ENCODE results near the gene SGSH. TPM values are rescaled to one million over a fixed set of nuclear protein-coding genes. Genes with fewer than 3 reads are reported as not detected.
"Not testable (repeated sequence)": the region's sequence is repeated elsewhere in the genome, so short reads cannot be mapped to it uniquely, and the experiment has no call there.

The SGSH gene
- total RNA-seq, 2 experiments from 2014 or later = 14.3 to 38.4 TPM

- ChIA-PET CTCF (ENCODE audit: unreplicated experiment) (no interaction called here), POLR2A (no interaction called here)
- peaks cover 66% of the 10 kb centered on the region for H3K4me1 ChIP-seq (ENCODE audit: insufficient read depth, low read length, poor library complexity, severe bottlenecking)
- H3K79me2 ChIP-seq (ENCODE audit: insufficient read depth, low read depth, low read length) = no peaks in the 10 kb centered on the region
- DNase-seq (ENCODE audit: low spot score) = peak; percentile 23
- peak overlapping the region; percentile 60 for H3K27ac ChIP-seq (ENCODE audit: low read depth, low read length, poor library complexity, severe bottlenecking)
- H3K9me3 ChIP-seq (ENCODE audit: low read length) = no peaks in the 10 kb centered on the region
- TF ChIP-seq EZH2phosphoT487 (IDR thresholded peaks at IDR 0.05; ENCODE audit: borderline replicate concordance, low read depth, low read length) (no peak), CTCF (conservative IDR thresholded peaks at IDR 0.05; ENCODE audit: low read length) (no peak)
- H3K36me3 ChIP-seq (ENCODE audit: insufficient read depth, low read length) = no peaks in the 10 kb centered on the region
- H3K4me3 ChIP-seq (ENCODE audit: low read depth, low read length, poor library complexity, severe bottlenecking) = peak overlapping the region; percentile 75
- intact Hi-C loops (cut with micrococcal nuclease; ENCODE audit: unreplicated experiment) = loop anchor here (5.0 kb wide), 1 partner anchor 462 kb away; the partner anchor contains the start of gene CBX8
- H4K20me1 ChIP-seq (ENCODE audit: insufficient read depth, low read length) = no peaks in the 10 kb centered on the region
- no peaks in the 10 kb centered on the region for H3K9me2 ChIP-seq (ENCODE audit: insufficient read depth, low read length)
- peak overlapping the region; percentile 82 for H3K4me2 ChIP-seq (ENCODE audit: low read length)
- peak overlapping the region; percentile 71; the same call in 1 of the 2 replicates for H2AFZ ChIP-seq (ENCODE audit: low read length)
- no TSS peak for BruUV-seq (replicated peaks)
Observed at GRCh38 chr17:80259457-80260068, 39.4 kb upstream of the SGSH start.

DNA sequence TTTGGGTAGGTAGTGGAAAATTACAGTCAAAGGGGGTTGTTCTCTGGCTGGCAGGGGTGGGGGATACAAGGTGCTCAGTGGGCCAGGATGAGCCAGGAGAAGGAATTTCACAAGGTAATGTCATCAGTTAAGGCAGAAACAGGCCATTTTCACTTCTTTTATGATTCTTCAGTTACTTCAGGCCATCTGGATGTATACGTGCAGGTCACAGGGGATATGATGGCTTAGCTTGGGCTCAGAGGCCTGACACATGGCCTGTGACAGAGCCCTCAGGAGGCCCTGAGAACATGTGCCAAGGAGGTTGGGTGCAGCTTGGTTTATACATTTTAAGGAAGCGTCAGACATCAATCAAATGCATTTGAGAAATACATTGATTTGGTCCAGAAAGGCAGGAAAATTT is 38.2 kb upstream of the SGSH start:
- BruUV-seq (replicated peaks); H4K20me1 ChIP-seq (ENCODE audit: insufficient read depth, low read length); intact Hi-C loops (cut with micrococcal nuclease; ENCODE audit: unreplicated experiment); H3K4me3 ChIP-seq (ENCODE audit: low read depth, low read length, poor library complexity, severe bottlenecking); POLR2A ChIA-PET; H3K27ac ChIP-seq (ENCODE audit: low read depth, low read length, poor library complexity, severe bottlenecking); H3K4me2 ChIP-seq (ENCODE audit: low read length); H3K9me3 ChIP-seq (ENCODE audit: low read length); CTCF ChIA-PET (ENCODE audit: unreplicated experiment); H3K36me3 ChIP-seq (ENCODE audit: insufficient read depth, low read length); H3K79me2 ChIP-seq (ENCODE audit: insufficient read depth, low read depth, low read length); H3K9me2 ChIP-seq (ENCODE audit: insufficient read depth, low read length): not testable (repeated sequence)
- Histone ChIP-seq H3K4me1 (ENCODE audit: insufficient read depth, low read length, poor library complexity, severe bottlenecking) (peaks cover 58% of the 10 kb centered on the region), H2AFZ (ENCODE audit: low read length) (peak overlapping the region; percentile 3; the same call in 1 of the 2 replicates)
- DNase-seq (ENCODE audit: low spot score) = peak; percentile 34

DNA sequence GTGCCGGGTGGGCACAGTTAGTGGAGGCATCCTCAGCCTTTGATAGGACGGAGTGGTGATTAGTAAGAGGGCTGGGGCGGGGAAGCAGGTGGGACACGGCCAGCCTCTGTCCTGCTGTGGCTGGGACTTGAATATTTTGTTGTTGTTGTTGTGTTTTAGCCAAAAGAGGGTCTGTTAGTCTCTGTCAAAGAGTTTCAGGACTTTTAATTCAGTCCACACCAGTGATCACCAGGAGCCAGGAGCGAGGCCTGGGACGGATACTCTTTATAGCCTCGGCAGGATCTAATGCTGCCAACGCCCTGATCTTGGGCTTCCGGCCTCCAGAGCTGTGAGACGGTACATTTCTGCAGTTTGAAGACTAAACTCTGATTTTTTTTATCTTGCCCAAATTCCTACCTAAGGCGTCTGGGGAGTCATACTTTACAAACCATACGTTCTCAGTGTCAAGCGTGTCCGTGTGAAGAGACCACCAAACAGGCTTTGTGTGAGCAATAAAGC is 37.6 kb upstream of the SGSH start:
- Histone ChIP-seq H3K36me3 (ENCODE audit: insufficient read depth, low read length) (no peaks in the 10 kb centered on the region), H3K27ac (ENCODE audit: low read depth, low read length, poor library complexity, severe bottlenecking) (no peak overlapping the region), H4K20me1 (ENCODE audit: insufficient read depth, low read length) (no peaks in the 10 kb centered on the region), H3K4me3 (ENCODE audit: low read depth, low read length, poor library complexity, severe bottlenecking) (no peak overlapping the region), H3K79me2 (ENCODE audit: insufficient read depth, low read depth, low read length) (no peaks in the 10 kb centered on the region), H3K9me3 (ENCODE audit: low read length) (no peaks in the 10 kb centered on the region), H3K9me2 (ENCODE audit: insufficient read depth, low read length) (no peaks in the 10 kb centered on the region), H3K4me1 (ENCODE audit: insufficient read depth, low read length, poor library complexity, severe bottlenecking) (peaks cover 53% of the 10 kb centered on the region), H3K4me2 (ENCODE audit: low read length) (no peak overlapping the region), H2AFZ (ENCODE audit: low read length) (peak overlapping the region; percentile 32; the same call in 1 of the 2 replicates)
- no peak for DNase-seq (ENCODE audit: low spot score)
- ChIA-PET CTCF (ENCODE audit: unreplicated experiment) (no interaction called here), POLR2A (no interaction called here)
- intact Hi-C loops (cut with micrococcal nuclease; ENCODE audit: unreplicated experiment) = no loop called here
- no TSS peak for BruUV-seq (replicated peaks)
- no peak for TF ChIP-seq CTCF (conservative IDR thresholded peaks at IDR 0.05; ENCODE audit: low read length)
- no peak for TF ChIP-seq EZH2phosphoT487 (IDR thresholded peaks at IDR 0.05; ENCODE audit: borderline replicate concordance, low read depth, low read length)
